ENCODE results near the gene STAT1.

Gene STAT1

DNA sequence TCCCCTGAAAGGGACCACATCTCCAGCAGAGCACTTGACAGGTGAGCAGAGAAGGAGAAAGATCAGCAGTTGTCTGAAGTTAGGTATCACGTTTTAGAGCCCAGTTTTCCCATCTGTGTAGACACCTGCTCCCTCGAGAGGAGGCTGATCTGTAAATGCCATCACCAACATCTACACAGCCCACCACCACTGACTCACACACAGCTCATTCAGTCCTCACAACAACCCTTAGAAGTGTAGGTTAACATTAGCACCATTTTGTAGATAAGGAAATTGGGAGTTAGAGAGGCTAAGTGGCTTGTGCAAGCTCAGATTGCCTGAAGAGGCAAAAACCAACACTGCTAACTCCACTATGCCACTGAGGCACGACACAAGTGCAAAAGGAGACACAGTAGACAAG, 37.2 kb upstream of the STAT1 start:
- CTCF ChIA-PET: interaction anchor here (0.6 to 8.2 kb wide), 20 partner anchors 10 to 924 kb away, joined by 3 to 146 read pairs (median 6); partner anchors contain the start of gene STAT4
- TF ChIP-seq BCL11A (tag by site-specific recombination; IDR thresholded peaks at IDR 0.05; ENCODE audit: low read depth) (no peak), ZNF311 (tag by site-specific recombination; IDR thresholded peaks at IDR 0.05; ENCODE audit: borderline replicate concordance) (no peak), ZXDB (tag by site-specific recombination; IDR thresholded peaks at IDR 0.05) (no peak), ZNF140 (tag by site-specific recombination; IDR thresholded peaks at IDR 0.05) (no peak), ZNF792 (tag by site-specific recombination; IDR thresholded peaks at IDR 0.05) (no peak), RBAK (tag by site-specific recombination; IDR thresholded peaks at IDR 0.05) (no peak), ZNF138 (tag by site-specific recombination; IDR thresholded peaks at IDR 0.05; ENCODE audit: borderline replicate concordance) (no peak), HOXA7 (CRISPR knock-in tag; IDR thresholded peaks at IDR 0.05; ENCODE audit: borderline replicate concordance) (no peak), ZNF114 (tag by site-specific recombination; IDR thresholded peaks at IDR 0.05) (no peak), ZNF670 (tag by site-specific recombination; IDR thresholded peaks at IDR 0.05; ENCODE audit: low read depth) (no peak), EGR2 (tag by site-specific recombination; IDR thresholded peaks at IDR 0.05; ENCODE audit: low read depth) (no peak), ZNF214 (tag by site-specific recombination; IDR thresholded peaks at IDR 0.05; ENCODE audit: borderline replicate concordance) (no peak)
- TF ChIP-seq, protein P1, sequence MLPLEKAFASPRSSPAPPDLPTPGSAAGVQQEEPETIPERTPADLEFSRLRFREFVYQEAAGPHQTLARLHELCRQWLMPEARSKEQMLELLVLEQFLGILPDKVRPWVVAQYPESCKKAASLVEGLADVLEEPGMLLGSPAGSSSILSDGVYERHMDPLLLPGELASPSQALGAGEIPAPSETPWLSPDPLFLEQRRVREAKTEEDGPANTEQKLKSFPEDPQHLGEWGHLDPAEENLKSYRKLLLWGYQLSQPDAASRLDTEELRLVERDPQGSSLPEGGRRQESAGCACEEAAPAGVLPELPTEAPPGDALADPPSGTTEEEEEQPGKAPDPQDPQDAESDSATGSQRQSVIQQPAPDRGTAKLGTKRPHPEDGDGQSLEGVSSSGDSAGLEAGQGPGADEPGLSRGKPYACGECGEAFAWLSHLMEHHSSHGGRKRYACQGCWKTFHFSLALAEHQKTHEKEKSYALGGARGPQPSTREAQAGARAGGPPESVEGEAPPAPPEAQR (tag by site-specific recombination; IDR thresholded peaks at IDR 0.05): no peak
- TF ChIP-seq, protein P2, sequence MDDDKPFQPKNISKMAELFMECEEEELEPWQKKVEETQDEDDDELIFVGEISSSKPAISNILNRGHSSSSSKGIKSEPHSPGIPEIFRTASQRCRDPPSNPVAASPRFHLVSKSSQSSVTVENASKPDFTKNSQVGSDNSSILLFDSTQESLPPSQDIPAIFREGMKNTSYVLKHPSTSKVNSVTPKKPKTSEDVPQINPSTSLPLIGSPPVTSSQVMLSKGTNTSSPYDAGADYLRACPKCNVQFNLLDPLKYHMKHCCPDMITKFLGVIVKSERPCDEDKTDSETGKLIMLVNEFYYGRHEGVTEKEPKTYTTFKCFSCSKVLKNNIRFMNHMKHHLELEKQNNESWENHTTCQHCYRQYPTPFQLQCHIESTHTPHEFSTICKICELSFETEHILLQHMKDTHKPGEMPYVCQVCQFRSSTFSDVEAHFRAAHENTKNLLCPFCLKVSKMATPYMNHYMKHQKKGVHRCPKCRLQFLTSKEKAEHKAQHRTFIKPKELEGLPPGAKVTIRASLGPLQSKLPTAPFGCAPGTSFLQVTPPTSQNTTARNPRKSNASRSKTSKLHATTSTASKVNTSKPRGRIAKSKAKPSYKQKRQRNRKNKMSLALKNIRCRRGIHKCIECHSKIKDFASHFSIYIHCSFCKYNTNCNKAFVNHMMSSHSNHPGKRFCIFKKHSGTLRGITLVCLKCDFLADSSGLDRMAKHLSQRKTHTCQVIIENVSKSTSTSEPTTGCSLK (tag by site-specific recombination; IDR thresholded peaks at IDR 0.05): no peak
- TF ChIP-seq, protein P3, sequence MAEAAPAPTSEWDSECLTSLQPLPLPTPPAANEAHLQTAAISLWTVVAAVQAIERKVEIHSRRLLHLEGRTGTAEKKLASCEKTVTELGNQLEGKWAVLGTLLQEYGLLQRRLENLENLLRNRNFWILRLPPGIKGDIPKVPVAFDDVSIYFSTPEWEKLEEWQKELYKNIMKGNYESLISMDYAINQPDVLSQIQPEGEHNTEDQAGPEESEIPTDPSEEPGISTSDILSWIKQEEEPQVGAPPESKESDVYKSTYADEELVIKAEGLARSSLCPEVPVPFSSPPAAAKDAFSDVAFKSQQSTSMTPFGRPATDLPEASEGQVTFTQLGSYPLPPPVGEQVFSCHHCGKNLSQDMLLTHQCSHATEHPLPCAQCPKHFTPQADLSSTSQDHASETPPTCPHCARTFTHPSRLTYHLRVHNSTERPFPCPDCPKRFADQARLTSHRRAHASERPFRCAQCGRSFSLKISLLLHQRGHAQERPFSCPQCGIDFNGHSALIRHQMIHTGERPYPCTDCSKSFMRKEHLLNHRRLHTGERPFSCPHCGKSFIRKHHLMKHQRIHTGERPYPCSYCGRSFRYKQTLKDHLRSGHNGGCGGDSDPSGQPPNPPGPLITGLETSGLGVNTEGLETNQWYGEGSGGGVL (tag by site-specific recombination; IDR thresholded peaks at IDR 0.05): no peak
- TF ChIP-seq, protein P4, sequence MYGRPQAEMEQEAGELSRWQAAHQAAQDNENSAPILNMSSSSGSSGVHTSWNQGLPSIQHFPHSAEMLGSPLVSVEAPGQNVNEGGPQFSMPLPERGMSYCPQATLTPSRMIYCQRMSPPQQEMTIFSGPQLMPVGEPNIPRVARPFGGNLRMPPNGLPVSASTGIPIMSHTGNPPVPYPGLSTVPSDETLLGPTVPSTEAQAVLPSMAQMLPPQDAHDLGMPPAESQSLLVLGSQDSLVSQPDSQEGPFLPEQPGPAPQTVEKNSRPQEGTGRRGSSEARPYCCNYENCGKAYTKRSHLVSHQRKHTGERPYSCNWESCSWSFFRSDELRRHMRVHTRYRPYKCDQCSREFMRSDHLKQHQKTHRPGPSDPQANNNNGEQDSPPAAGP (tag by site-specific recombination; IDR thresholded peaks at IDR 0.05): no peak
- H3K4me3 ChIP-seq (ENCODE audit: low read depth, low read length): no peak overlapping the region
- H3K9me3 ChIP-seq (ENCODE audit: control insufficient read depth, insufficient read depth, low read depth, low read length): no peaks in the 10 kb centered on the region
- H3K4me1 ChIP-seq (ENCODE audit: control insufficient read depth, insufficient read depth, low read length): no peaks in the 10 kb centered on the region; the same call in 1 of the 2 replicates
- H3K36me3 ChIP-seq (ENCODE audit: control insufficient read depth in 2 of 2, insufficient read depth in 1 of 2, low read length in 2 of 2): no peaks in the 10 kb centered on the region
- POLR2A ChIA-PET: interaction anchor here (1.5 kb wide), 1 partner anchor 10 kb away, joined by 4 read pairs; no protein-coding TSS in a partner anchor
- no peak overlapping the region for H3K27ac ChIP-seq (ENCODE audit: extremely low read depth, low read depth, low read length)

DNA sequence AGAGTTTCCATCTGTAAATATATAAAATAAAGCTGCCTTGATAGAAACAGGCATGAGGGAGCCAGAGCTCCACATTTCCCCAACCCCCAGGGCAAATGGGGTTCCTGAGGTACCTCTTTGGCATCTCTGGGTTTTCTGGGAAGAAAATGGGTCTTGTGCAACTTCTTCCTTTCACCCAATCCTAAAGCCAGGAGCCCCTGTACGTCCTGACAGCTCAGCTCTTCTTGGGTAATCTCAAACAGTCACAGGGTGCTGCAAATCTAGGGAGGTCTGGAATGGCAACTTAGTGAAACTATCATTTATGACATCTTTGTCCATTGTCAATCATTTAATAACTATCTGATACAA, 36.6 kb upstream of the STAT1 start:
- CTCF ChIA-PET: interaction anchor here (0.7 to 8.2 kb wide), 15 partner anchors 9 to 751 kb away, joined by 3 to 146 read pairs (median 4); no protein-coding TSS in a partner anchor
- no peaks in the 10 kb centered on the region for H3K36me3 ChIP-seq (ENCODE audit: control insufficient read depth in 2 of 2, insufficient read depth in 1 of 2, low read length in 2 of 2)
- POLR2A ChIA-PET: interaction anchor here (1.4 to 1.5 kb wide), 2 partner anchors 9 to 31 kb away, joined by 4 read pairs; no protein-coding TSS in a partner anchor
- no peaks in the 10 kb centered on the region for H3K9me3 ChIP-seq (ENCODE audit: control insufficient read depth, insufficient read depth, low read depth, low read length)
- no peaks in the 10 kb centered on the region; the same call in 1 of the 2 replicates for H3K4me1 ChIP-seq (ENCODE audit: control insufficient read depth, insufficient read depth, low read length)
- H3K27ac ChIP-seq (ENCODE audit: extremely low read depth, low read depth, low read length): no peak overlapping the region
- no peak overlapping the region for H3K4me3 ChIP-seq (ENCODE audit: low read depth, low read length)
- TF ChIP-seq, protein P1 (tag by site-specific recombination; IDR thresholded peaks at IDR 0.05): no peak
- no peak for TF ChIP-seq ZNF10 (tag by site-specific recombination; IDR thresholded peaks at IDR 0.05)
- TF ChIP-seq, protein P5, sequence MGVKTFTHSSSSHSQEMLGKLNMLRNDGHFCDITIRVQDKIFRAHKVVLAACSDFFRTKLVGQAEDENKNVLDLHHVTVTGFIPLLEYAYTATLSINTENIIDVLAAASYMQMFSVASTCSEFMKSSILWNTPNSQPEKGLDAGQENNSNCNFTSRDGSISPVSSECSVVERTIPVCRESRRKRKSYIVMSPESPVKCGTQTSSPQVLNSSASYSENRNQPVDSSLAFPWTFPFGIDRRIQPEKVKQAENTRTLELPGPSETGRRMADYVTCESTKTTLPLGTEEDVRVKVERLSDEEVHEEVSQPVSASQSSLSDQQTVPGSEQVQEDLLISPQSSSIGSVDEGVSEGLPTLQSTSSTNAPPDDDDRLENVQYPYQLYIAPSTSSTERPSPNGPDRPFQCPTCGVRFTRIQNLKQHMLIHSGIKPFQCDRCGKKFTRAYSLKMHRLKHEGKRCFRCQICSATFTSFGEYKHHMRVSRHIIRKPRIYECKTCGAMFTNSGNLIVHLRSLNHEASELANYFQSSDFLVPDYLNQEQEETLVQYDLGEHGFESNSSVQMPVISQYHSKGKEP (tag by site-specific recombination; IDR thresholded peaks at IDR 0.05): no peak
- no peak for TF ChIP-seq ZNF747 (tag by site-specific recombination; IDR thresholded peaks at IDR 0.05)
- TF ChIP-seq ZNF555 (tag by site-specific recombination; conservative IDR thresholded peaks at IDR 0.05): no peak
- TF ChIP-seq ZNF133 (tag by site-specific recombination; IDR thresholded peaks at IDR 0.05): no peak
- no peak for TF ChIP-seq ZNF266 (tag by site-specific recombination; IDR thresholded peaks at IDR 0.05; ENCODE audit: low read depth)
- TF ChIP-seq GLI4 (tag by site-specific recombination; IDR thresholded peaks at IDR 0.05): no peak
- no peak for TF ChIP-seq ZNF23 (tag by site-specific recombination; IDR thresholded peaks at IDR 0.05; ENCODE audit: borderline replicate concordance)
- TF ChIP-seq ZNF223 (tag by site-specific recombination; IDR thresholded peaks at IDR 0.05): no peak
- no peak for TF ChIP-seq RBAK (tag by site-specific recombination; IDR thresholded peaks at IDR 0.05)
- no peak for TF ChIP-seq ZNF184 (tag by site-specific recombination; IDR thresholded peaks at IDR 0.05)

Measured in HEK293 (cell line).